IMR-90 (cell line): Measurements from ENCODE around the gene NUDCD3. TPM values are rescaled to one million over a fixed set of nuclear protein-coding genes. Genes with fewer than 3 reads are reported as not detected.

Experiments used
- ATAC-seq: fragments of 200-7000 bp; cut with Tn5 transposase; 2 replicates; pipeline ENCODE4 v1.9.1; 2020; ENCODE audit warnings: low read depth, mild to moderate bottlenecking, moderate library complexity
- BruUV-seq: library from RNA; stranded (reverse); fragments of 400-500 nt; replicated peaks from 2 replicates; lab custom pipeline; 2021; lab: Mats Ljungman, UMichigan
- CTCF ChIA-PET: fragments of 300-600 bp; formaldehyde crosslinking; extraction: SDS; loops from one replicate; lab custom pipeline; 2021; ENCODE audit warnings: antibody characterized with exemption; lab: Yijun Ruan, JAX
- POLR2A ChIA-PET: fragments of 300-600 bp; sonication (Branson Sonifier 250); formaldehyde crosslinking; loops from one replicate; lab custom pipeline; 2022; ENCODE audit warnings: antibody characterized with exemption; ENCODE audit not compliant: unreplicated experiment; lab: Charles Lee
- DNase-seq: peaks from one replicate; pipeline ENCODE4 v3.0.0; 2013
- H2AFZ ChIP-seq: replicated peaks from 2 replicates; pipeline ENCODE3; 2013; ENCODE audit warnings: low read length, mild to moderate bottlenecking; ENCODE audit not compliant: poor library complexity
- H2AK5ac ChIP-seq: 2 replicates; pipeline ENCODE4 v1.6.1; 2013; ENCODE audit warnings: low read depth, low read length, inconsistent platforms
- H2AK9ac ChIP-seq: replicated peaks from 2 replicates; pipeline ENCODE3; 2013; ENCODE audit warnings: mild to moderate bottlenecking, low read depth, low read length, moderate library complexity; ENCODE audit not compliant: poor library complexity
- H2BK120ac ChIP-seq: 2 replicates; pipeline ENCODE4 v1.6.1; 2013; ENCODE audit warnings: low read depth, low read length, inconsistent platforms
- H2BK15ac ChIP-seq: 3 replicates; pipeline ENCODE4 v1.6.1; 2013; ENCODE audit warnings: low read depth, low read length, inconsistent platforms
- H2BK20ac ChIP-seq: 2 replicates; pipeline ENCODE4 v1.6.1; 2013; ENCODE audit warnings: low read depth, mild to moderate bottlenecking, inconsistent platforms, low read length, moderate library complexity
- H2BK5ac ChIP-seq: 2 replicates; pipeline ENCODE4 v1.6.1; 2013; ENCODE audit warnings: mild to moderate bottlenecking, low read depth, low read length, inconsistent platforms; ENCODE audit not compliant: poor library complexity, severe bottlenecking
- H3K14ac ChIP-seq: replicated peaks from 2 replicates; pipeline ENCODE4 v1.6.1; 2013; ENCODE audit warnings: low read depth, low read length, inconsistent platforms
- H3K18ac ChIP-seq: 2 replicates; pipeline ENCODE4 v1.6.1; 2013; ENCODE audit warnings: low read depth, low read length, control low read depth
- H3K23ac ChIP-seq: 2 replicates; pipeline ENCODE4 v1.6.1; 2013; ENCODE audit warnings: low read depth, low read length, inconsistent platforms
- H3K27ac ChIP-seq: 2 replicates; pipeline ENCODE4 v1.5.1; 2013; ENCODE audit warnings: mild to moderate bottlenecking, control low read depth, low read length; ENCODE audit not compliant: insufficient read depth
- H3K27me3 ChIP-seq: 2 replicates; pipeline ENCODE4 v1.6.1; 2013; ENCODE audit warnings: low read length; ENCODE audit not compliant: control insufficient read depth, insufficient read depth
- H3K36me3 ChIP-seq: 2 replicates; pipeline ENCODE4 v1.6.1; 2013; ENCODE audit warnings: low read length, mixed read lengths; ENCODE audit not compliant: control insufficient read depth, insufficient read depth
- H3K4ac ChIP-seq: 2 replicates; pipeline ENCODE4 v1.6.1; 2013; ENCODE audit warnings: low read depth, low read length, inconsistent platforms
- H3K4me1 ChIP-seq: 2 replicates; pipeline ENCODE4 v1.6.1; 2013; ENCODE audit warnings: low read length, mixed read lengths; ENCODE audit not compliant: control insufficient read depth, insufficient read depth
- H3K4me2 ChIP-seq: 2 replicates; pipeline ENCODE4 v1.6.1; 2013; ENCODE audit warnings: low read depth, mild to moderate bottlenecking, control low read depth, low read length, moderate library complexity
- H3K4me3 ChIP-seq: 2 replicates; pipeline ENCODE4 v1.5.1; 2013; ENCODE audit warnings: low read depth, mild to moderate bottlenecking, control low read depth, low read length, moderate library complexity; ENCODE audit not compliant: insufficient read depth
- H3K56ac ChIP-seq: 2 replicates; pipeline ENCODE4 v1.6.1; 2013; ENCODE audit warnings: low read length, inconsistent platforms; ENCODE audit not compliant: insufficient read depth; ENCODE audit errors: extremely low read depth
- H3K79me1 ChIP-seq, 2 experiments: 2 replicates each; pipeline ENCODE4 v1.6.1; 2013; ENCODE audit warnings: low read length in 2 of 2, inconsistent platforms in 1 of 2, low read depth in 1 of 2
- H3K9ac ChIP-seq: 2 replicates; pipeline ENCODE4 v1.6.1; 2013; ENCODE audit warnings: low read depth, low read length, control low read depth
- H3K9me1 ChIP-seq: 2 replicates; pipeline ENCODE4 v1.6.1; 2013; ENCODE audit warnings: low read length, inconsistent platforms; ENCODE audit not compliant: insufficient read depth
- H3K9me3 ChIP-seq: 2 replicates; pipeline ENCODE4 v1.6.1; 2013; ENCODE audit warnings: low read length; ENCODE audit not compliant: control insufficient read depth, insufficient read depth
- H4K20me1 ChIP-seq: 2 replicates; pipeline ENCODE4 v1.6.1; 2013; ENCODE audit warnings: low read length, inconsistent platforms; ENCODE audit not compliant: insufficient read depth
- H4K5ac ChIP-seq: 2 replicates; pipeline ENCODE4 v1.6.1; 2013; ENCODE audit warnings: mild to moderate bottlenecking, low read depth, low read length, control low read depth
- H4K8ac ChIP-seq, 2 experiments: 2 replicates each; pipeline ENCODE4 v1.6.1; 2013; ENCODE audit warnings: low read depth in 2 of 2, low read length in 2 of 2, control low read depth in 1 of 2, inconsistent platforms in 1 of 2
- H4K91ac ChIP-seq: 2 replicates; pipeline ENCODE4 v1.6.1; 2013; ENCODE audit warnings: low read depth, low read length, inconsistent platforms; ENCODE audit not compliant: insufficient read depth
- NFE2L2 ChIP-seq: fragments of 150-350 bp; IDR thresholded peaks from 2 replicates; pipeline ENCODE4 v1.6.1; 2016; ENCODE audit warnings: low read depth, mild to moderate bottlenecking, low read length
- RFX5 ChIP-seq: IDR thresholded peaks from 2 replicates; pipeline ENCODE4 v1.8.0; 2012; ENCODE audit warnings: low read depth, mild to moderate bottlenecking, low read length, moderate library complexity
- WGBS, 2 experiments: methylation state at CpG; one replicate each; pipeline versions ENCODE4 v1.1.5 to v1.1.7; 2013; ENCODE audit warnings: missing lambda C conversion rate in 2 of 2; ENCODE audit not compliant: insufficient read length in 1 of 2; ENCODE audit errors: extremely low coverage in 2 of 2; 5-methylcytosine and 5-hydroxymethylcytosine counted together
- dilution Hi-C: fragments of 300-500 bp; cut with HindIII; formaldehyde crosslinking; loops from one replicate; pipeline ENCODE4 v1.14.3; 2018; ENCODE audit warnings: low sequenced_read_pairs; ENCODE audit not compliant: unreplicated experiment
- in situ Hi-C: fragments of 300-500 bp; cut with MboI; formaldehyde crosslinking; loops from 3 replicates; pipeline ENCODE4 v1.14.3; 2019; ENCODE audit warnings: low sequenced_read_pairs, inconsistent platforms, mixed read lengths
- intact Hi-C: fragments of 100-400 bp; cut with micrococcal nuclease; formaldehyde crosslinking; loops from 2 replicates; pipeline ENCODE4 v1.10.0; 2022
- polyA plus RNA-seq, 3 experiments: library from polyadenylated mRNA; depleted of rRNA; stranded (reverse); fragments of >200 nt; gene quantifications; 2 replicates each; pipeline ENCODE4 v1.2.3, GENCODE V29; 2012; ENCODE audit warnings: low replicate concordance in 1 of 3
- total RNA-seq: library from RNA; depleted of rRNA; stranded (reverse); fragments of >200 nt; gene quantifications from 2 replicates; pipeline ENCODE4 v1.2.3, GENCODE V29; 2012

Gene NUDCD3
- total and polyA plus RNA-seq, 2 of the 4 experiments (the other 2 are of a cell fraction) = 49.5 to 76.0 TPM

DNA sequence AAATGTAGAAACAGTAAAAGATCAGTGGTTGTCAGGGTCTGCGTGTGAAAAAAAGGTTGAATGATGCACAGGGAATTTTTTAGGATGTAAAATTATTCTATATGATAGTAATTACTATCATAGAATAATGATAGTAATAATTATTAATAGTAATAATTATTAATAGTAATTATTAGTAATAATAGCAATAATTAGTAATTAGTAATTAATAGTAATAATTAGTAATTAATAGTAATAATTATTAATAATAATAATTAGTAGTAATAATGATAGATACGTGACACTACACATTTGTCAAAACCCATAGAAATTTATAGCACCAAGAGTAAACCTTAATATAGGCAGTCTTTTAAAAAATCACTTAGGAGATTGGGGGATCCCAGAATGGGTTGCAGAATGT is 4.5 kb upstream of the NUDCD3 start:
- H3K4ac ChIP-seq = no peak overlapping the region
- dilution Hi-C loops (no loop called here), in situ Hi-C loops (no loop called here), intact Hi-C loops (no loop called here)
- no peak overlapping the region for H3K9ac ChIP-seq
- no peaks in the 10 kb centered on the region for H3K9me1 ChIP-seq
- ChIA-PET CTCF (no interaction called here), POLR2A (no interaction called here)
- H3K36me3 ChIP-seq = no peaks in the 10 kb centered on the region
- no peak for DNase-seq
- no peak overlapping the region for H2AK9ac ChIP-seq
- H3K27ac ChIP-seq = no peak overlapping the region
- H4K8ac ChIP-seq = no peak overlapping the region
- peaks cover 9% of the 10 kb centered on the region for H3K27me3 ChIP-seq
- H3K79me1 ChIP-seq = peaks cover 0 to 5% of the 10 kb centered on the region in 2 experiments; a peak in 2 of 4 replicates
- H2AFZ ChIP-seq = no peak overlapping the region
- H2AK5ac ChIP-seq = no peak overlapping the region
- H3K4me2 ChIP-seq = no peak overlapping the region
- H2BK5ac ChIP-seq = no peak overlapping the region
- H2BK20ac ChIP-seq = no peak overlapping the region
- BruUV-seq = no TSS peak
- H3K14ac ChIP-seq = no peak overlapping the region
- H4K91ac ChIP-seq = no peak overlapping the region
- ATAC-seq = no peak
- H3K4me3 ChIP-seq = no peak overlapping the region
- H3K18ac ChIP-seq = no peak overlapping the region
- H2BK15ac ChIP-seq = no peak overlapping the region
- no peaks in the 10 kb centered on the region for H3K9me3 ChIP-seq
- WGBS, 2 experiments = no CpG with 5 or more reads among the region's 2 CpGs
- TF ChIP-seq NFE2L2 = no peak
- TF ChIP-seq RFX5 = no peak
- no peaks in the 10 kb centered on the region for H4K20me1 ChIP-seq
- H4K5ac ChIP-seq = no peak overlapping the region
- no peak overlapping the region for H3K56ac ChIP-seq
- H3K23ac ChIP-seq = no peak overlapping the region
- H3K4me1 ChIP-seq = no peaks in the 10 kb centered on the region
- H2BK120ac ChIP-seq = no peak overlapping the region
